Trophoblast cell (in vitro differentiated cells and primary cell): ENCODE data around the gene MRPL52.

ENCODE experiments used
- DNase-seq, 2 donors: peaks; one replicate each; pipeline ENCODE4 v3.0.0-alpha.2; 2016
- H2AFZ ChIP-seq: 2 replicates; pipeline ENCODE4 v1.6.1; 2013; ENCODE audit warnings: low read length, moderate library complexity, mild to moderate bottlenecking; ENCODE audit not compliant: insufficient read depth, poor library complexity
- H2AK5ac ChIP-seq: 2 replicates; pipeline ENCODE4 v1.6.1; 2013; ENCODE audit warnings: mild to moderate bottlenecking, low read length
- H2BK120ac ChIP-seq: 2 replicates; pipeline ENCODE4 v1.6.1; 2013; ENCODE audit warnings: low read length, mild to moderate bottlenecking, moderate library complexity; ENCODE audit not compliant: insufficient read depth, poor library complexity
- H2BK12ac ChIP-seq: 2 replicates; pipeline ENCODE4 v1.6.1; 2013; ENCODE audit warnings: mild to moderate bottlenecking, low read length, moderate library complexity
- H2BK5ac ChIP-seq: 2 replicates; pipeline ENCODE4 v1.6.1; 2013; ENCODE audit warnings: low read length, low read depth, moderate library complexity, mild to moderate bottlenecking; ENCODE audit not compliant: poor library complexity
- H3K14ac ChIP-seq: 2 replicates; pipeline ENCODE4 v1.6.1; 2013; ENCODE audit warnings: mild to moderate bottlenecking, low read length
- H3K18ac ChIP-seq: 2 replicates; pipeline ENCODE4 v1.6.1; 2013; ENCODE audit warnings: mild to moderate bottlenecking, low read length
- H3K23ac ChIP-seq: 2 replicates; pipeline ENCODE4 v1.6.1; 2013; ENCODE audit warnings: low read length
- H3K27ac ChIP-seq: 2 replicates; pipeline ENCODE4 v1.5.1; 2013; ENCODE audit warnings: low read depth, mild to moderate bottlenecking, inconsistent platforms, low read length, moderate library complexity
- H3K27me3 ChIP-seq: 2 replicates; pipeline ENCODE4 v1.6.1; 2013; ENCODE audit warnings: inconsistent platforms, mild to moderate bottlenecking, low read length, moderate library complexity; ENCODE audit not compliant: insufficient read depth
- H3K36me3 ChIP-seq, 2 experiments: 1 replicate in 1 of 2; 2 replicates in 1 of 2; pipeline ENCODE4 v1.6.1; 2013; ENCODE audit warnings: low read length in 2 of 2, mild to moderate bottlenecking in 2 of 2, moderate library complexity in 1 of 2; ENCODE audit not compliant: insufficient read depth in 2 of 2, control insufficient read depth in 1 of 2
- H3K4ac ChIP-seq: 2 replicates; pipeline ENCODE4 v1.6.1; 2013; ENCODE audit warnings: low read depth, mild to moderate bottlenecking, low read length, moderate library complexity
- H3K4me1 ChIP-seq, 2 experiments: 1 replicate in 1 of 2; 2 replicates in 1 of 2; pipeline ENCODE4 v1.6.1; 2013; ENCODE audit warnings: low read length in 2 of 2, mild to moderate bottlenecking in 2 of 2, moderate library complexity in 1 of 2; ENCODE audit not compliant: insufficient read depth in 2 of 2, control insufficient read depth in 1 of 2
- H3K4me2 ChIP-seq: 2 replicates; pipeline ENCODE4 v1.6.1; 2013; ENCODE audit warnings: inconsistent platforms, mild to moderate bottlenecking, low read length, moderate library complexity
- H3K4me3 ChIP-seq: 2 replicates; pipeline ENCODE4 v1.5.1; 2013; ENCODE audit warnings: mild to moderate bottlenecking, low read depth, low read length, inconsistent platforms
- H3K79me1 ChIP-seq: one replicate; pipeline ENCODE4 v1.6.1; 2013; ENCODE audit warnings: low read length
- H3K79me2 ChIP-seq: 2 replicates; pipeline ENCODE4 v1.6.1; 2013; ENCODE audit warnings: low read length, mild to moderate bottlenecking; ENCODE audit not compliant: control insufficient read depth, insufficient read depth, poor library complexity
- H3K9ac ChIP-seq: 2 replicates; pipeline ENCODE4 v1.6.1; 2013; ENCODE audit warnings: mild to moderate bottlenecking, low read length
- H3K9me3 ChIP-seq: 2 replicates; pipeline ENCODE4 v1.6.1; 2013; ENCODE audit warnings: low read depth, mild to moderate bottlenecking, control low read depth, inconsistent platforms, low read length; ENCODE audit not compliant: insufficient read depth
- H4K12ac ChIP-seq: 2 replicates; pipeline ENCODE4 v1.6.1; 2013; ENCODE audit warnings: low read depth, mild to moderate bottlenecking, low read length, moderate library complexity
- H4K8ac ChIP-seq: 2 replicates; pipeline ENCODE4 v1.6.1; 2013; ENCODE audit warnings: low read depth, mild to moderate bottlenecking, low read length, moderate library complexity
- H4K91ac ChIP-seq: one replicate; pipeline ENCODE4 v1.6.1; 2013; ENCODE audit warnings: low read depth, mild to moderate bottlenecking, low read length, moderate library complexity
- WGBS: extraction: QIAGEN DNeasy Blood & Tissue Kit; methylation state at CpG from one replicate; pipeline ENCODE4 v1.1.7; 2013; ENCODE audit warnings: missing lambda C conversion rate; ENCODE audit not compliant: insufficient read length, insufficient coverage; ENCODE audit errors: extremely low coverage; 5-methylcytosine and 5-hydroxymethylcytosine counted together

Gene MRPL52

GRCh38 chr14:22882064-22882463 is 52.4 kb downstream of the MRPL52 start:
- H3K27ac ChIP-seq: no peak overlapping the region
- no CpG with 5 or more reads among the region's 7 CpGs for WGBS
- no peak for DNase-seq
- no peak overlapping the region for H2BK12ac ChIP-seq
- H3K4ac ChIP-seq: no peak overlapping the region
- H2AFZ ChIP-seq: peak overlapping the region; percentile 9
- no peak overlapping the region for H3K18ac ChIP-seq
- no peak overlapping the region for H2AK5ac ChIP-seq
- no peak overlapping the region for H2BK120ac ChIP-seq
- no peak overlapping the region for H3K23ac ChIP-seq
- no peaks in the 10 kb centered on the region for H3K79me2 ChIP-seq
- no peak overlapping the region for H4K12ac ChIP-seq
- no peaks in the 10 kb centered on the region for H3K9me3 ChIP-seq
- H3K9ac ChIP-seq: no peak overlapping the region
- no peak overlapping the region for H2BK5ac ChIP-seq
- H3K14ac ChIP-seq: no peak overlapping the region
- no peak overlapping the region for H3K4me2 ChIP-seq
- H3K4me3 ChIP-seq: no peak overlapping the region
- peaks cover 13 to 20% of the 10 kb centered on the region in 2 experiments for H3K36me3 ChIP-seq
- no peak overlapping the region for H4K91ac ChIP-seq
- no peak overlapping the region for H4K8ac ChIP-seq
- no peaks in the 10 kb centered on the region for H3K27me3 ChIP-seq
- H3K4me1 ChIP-seq: peaks cover 11 to 16% of the 10 kb centered on the region in 2 experiments
- H3K79me1 ChIP-seq: peaks cover 10% of the 10 kb centered on the region

DNA sequence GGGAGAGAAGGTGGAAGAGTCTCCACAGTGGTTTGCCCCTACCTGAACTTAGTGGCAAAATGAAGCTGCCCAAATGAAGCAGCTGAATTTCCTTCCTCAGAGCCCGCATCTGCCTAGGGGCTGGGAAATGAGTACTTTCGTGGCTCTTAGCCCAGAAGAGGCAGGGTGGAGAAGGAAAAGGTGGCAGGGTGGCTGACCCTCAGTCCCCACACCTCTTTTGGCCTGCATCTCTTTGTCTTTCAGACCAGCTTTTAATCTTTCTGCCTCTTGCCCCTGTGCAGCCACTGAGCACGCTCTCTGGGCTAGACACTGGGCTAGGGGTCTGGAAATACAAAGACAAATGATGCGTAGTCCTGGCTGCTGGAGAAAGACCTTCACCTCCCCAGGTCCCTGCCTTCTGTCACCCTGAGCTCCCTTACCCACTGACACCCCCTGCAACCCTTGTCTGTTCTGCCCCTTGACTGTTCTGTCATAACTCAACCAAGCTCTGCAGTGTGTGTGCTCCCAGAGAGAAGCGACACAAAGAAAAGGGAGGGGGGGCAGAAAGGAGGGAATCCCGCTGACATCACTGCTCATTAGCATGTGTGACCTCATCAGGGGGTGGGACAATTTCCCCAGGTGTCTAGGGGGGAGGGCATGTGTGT is 53.0 kb downstream of the MRPL52 start:
- H4K12ac ChIP-seq: peak overlapping the region; percentile 49
- H3K4me2 ChIP-seq: peak overlapping the region; percentile 66
- H4K8ac ChIP-seq: no peak overlapping the region
- no peaks in the 10 kb centered on the region for H3K27me3 ChIP-seq
- no peaks in the 10 kb centered on the region for H3K9me3 ChIP-seq
- H3K79me1 ChIP-seq: peaks cover 10% of the 10 kb centered on the region
- no peak overlapping the region for H3K27ac ChIP-seq
- H3K4me3 ChIP-seq: no peak overlapping the region
- H2BK5ac ChIP-seq: no peak overlapping the region
- H3K23ac ChIP-seq: no peak overlapping the region
- peak overlapping the region; percentile 9 for H2AFZ ChIP-seq
- no peak overlapping the region for H2BK12ac ChIP-seq
- no CpG with 5 or more reads among the region's 6 CpGs for WGBS
- H3K36me3 ChIP-seq: peaks cover 8 to 14% of the 10 kb centered on the region in 2 experiments
- DNase-seq: peak; percentile 49 to 69
- H2AK5ac ChIP-seq: no peak overlapping the region
- no peak overlapping the region for H3K4ac ChIP-seq
- no peak overlapping the region for H3K9ac ChIP-seq
- H3K4me1 ChIP-seq: peaks cover 11 to 16% of the 10 kb centered on the region in 2 experiments
- no peak overlapping the region for H4K91ac ChIP-seq
- peak overlapping the region; percentile 7 for H3K18ac ChIP-seq
- no peak overlapping the region for H3K14ac ChIP-seq
- H3K79me2 ChIP-seq: no peaks in the 10 kb centered on the region
- H2BK120ac ChIP-seq: no peak overlapping the region

DNA sequence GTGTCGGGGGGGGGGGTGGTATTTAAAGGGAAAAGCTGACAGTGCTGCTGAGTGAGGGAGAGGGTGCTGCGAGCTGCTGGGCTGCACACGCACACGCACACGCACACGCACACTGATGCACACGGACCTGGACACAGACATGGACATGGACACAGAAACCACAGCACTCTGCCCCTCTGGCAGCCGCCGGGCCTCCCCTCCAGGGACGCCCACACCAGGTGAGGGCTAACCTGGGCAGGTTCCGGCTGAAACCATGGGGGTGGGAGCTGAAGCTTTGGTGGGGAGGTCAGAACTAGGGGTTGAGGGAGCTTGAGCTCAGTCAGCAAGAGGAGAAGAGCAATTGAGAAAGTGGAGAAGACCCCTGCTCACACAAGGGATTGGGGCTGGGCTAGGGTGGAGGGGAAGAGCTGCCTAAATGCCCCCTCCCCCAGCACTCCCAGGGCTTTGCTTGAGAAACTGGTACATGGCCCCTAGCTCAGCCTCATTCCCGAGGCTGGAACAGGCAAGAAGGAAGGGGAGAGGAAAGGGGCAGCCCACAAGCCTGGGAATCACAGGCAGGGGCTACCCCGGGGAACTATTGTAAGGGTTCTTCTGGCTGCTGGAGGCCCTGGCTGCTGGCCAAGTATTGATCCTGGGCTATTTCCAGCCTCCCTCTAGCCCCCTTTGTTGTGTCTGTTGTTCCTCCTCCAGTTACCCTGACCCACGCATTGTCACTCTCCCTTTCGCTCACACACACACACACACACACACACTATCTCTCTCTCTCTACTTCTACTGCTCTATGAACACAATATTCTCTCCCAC is 53.7 kb downstream of the MRPL52 start, which contains the start of gene REM2:
TSS of gene REM2 (plus strand) at position 50 of the 804 bp plus-strand sequence. CDS start at position 116, 66 bp downstream.
- no CpG with 5 or more reads among the region's 15 CpGs for WGBS
- Histone ChIP-seq H2BK5ac (no peak within 1 kb of the TSS), H3K14ac (peak within 1 kb of the TSS; percentile 21), H2BK120ac (no peak within 1 kb of the TSS), H3K27me3 (no peaks in the 10 kb centered on the region), H3K36me3 (peaks cover 6 to 7% of the 10 kb centered on the region in 2 experiments), H3K4me3 (no peak within 1 kb of the TSS), H2AFZ (peak within 1 kb of the TSS; percentile 38), H3K4ac (no peak within 1 kb of the TSS), H3K79me2 (no peaks in the 10 kb centered on the region), H4K91ac (peak within 1 kb of the TSS; percentile 20), H2BK12ac (no peak within 1 kb of the TSS), H3K9me3 (no peaks in the 10 kb centered on the region), H4K12ac (peak within 1 kb of the TSS; percentile 49), H3K9ac (no peak within 1 kb of the TSS), H4K8ac (peak within 1 kb of the TSS; percentile 26), H3K4me1 (peaks cover 11 to 20% of the 10 kb centered on the region in 2 experiments), H2AK5ac (no peak within 1 kb of the TSS), H3K79me1 (peaks cover 10% of the 10 kb centered on the region), H3K18ac (peak within 1 kb of the TSS; percentile 7), H3K23ac (no peak within 1 kb of the TSS), H3K4me2 (peak within 1 kb of the TSS; percentile 68), H3K27ac (no peak within 1 kb of the TSS)
- no peak for DNase-seq

GRCh38 chr14:22884076-22884737 is 54.5 kb downstream of the MRPL52 start:
- Histone ChIP-seq H3K9ac (no peak overlapping the region), H3K14ac (no peak overlapping the region), H2BK120ac (no peak overlapping the region), H2BK5ac (no peak overlapping the region), H3K4ac (no peak overlapping the region), H3K79me1 (peaks cover 10% of the 10 kb centered on the region), H2AK5ac (no peak overlapping the region), H3K79me2 (no peaks in the 10 kb centered on the region), H4K91ac (no peak overlapping the region), H3K36me3 (peaks cover 0 to 3% of the 10 kb centered on the region in 2 experiments), H2AFZ (no peak overlapping the region), H3K27ac (no peak overlapping the region), H3K27me3 (no peaks in the 10 kb centered on the region), H4K8ac (no peak overlapping the region), H3K4me1 (peaks cover 11 to 20% of the 10 kb centered on the region in 2 experiments), H2BK12ac (no peak overlapping the region), H4K12ac (no peak overlapping the region), H3K4me3 (no peak overlapping the region), H3K9me3 (no peaks in the 10 kb centered on the region), H3K18ac (no peak overlapping the region), H3K4me2 (no peak overlapping the region), H3K23ac (no peak overlapping the region)
- WGBS: no CpG with 5 or more reads among the region's 7 CpGs
- DNase-seq: no peak
